Hematopoietic multipotent progenitor cell treated with erythropoietin and hydrocortisone succinate and interleukin-3 and kit ligand, for 17 days (in vitro differentiated cells): Measurements from ENCODE around the gene IQCE.
"Not testable (repeated sequence)": the region's sequence is repeated elsewhere in the genome, so short reads cannot be mapped to it uniquely, and the experiment has no call there.

Experiments used
- DNase-seq: peaks from one replicate; pipeline ENCODE4 v3.0.0-alpha.2; 2015; ENCODE audit warnings: low spot score

Gene IQCE

DNA sequence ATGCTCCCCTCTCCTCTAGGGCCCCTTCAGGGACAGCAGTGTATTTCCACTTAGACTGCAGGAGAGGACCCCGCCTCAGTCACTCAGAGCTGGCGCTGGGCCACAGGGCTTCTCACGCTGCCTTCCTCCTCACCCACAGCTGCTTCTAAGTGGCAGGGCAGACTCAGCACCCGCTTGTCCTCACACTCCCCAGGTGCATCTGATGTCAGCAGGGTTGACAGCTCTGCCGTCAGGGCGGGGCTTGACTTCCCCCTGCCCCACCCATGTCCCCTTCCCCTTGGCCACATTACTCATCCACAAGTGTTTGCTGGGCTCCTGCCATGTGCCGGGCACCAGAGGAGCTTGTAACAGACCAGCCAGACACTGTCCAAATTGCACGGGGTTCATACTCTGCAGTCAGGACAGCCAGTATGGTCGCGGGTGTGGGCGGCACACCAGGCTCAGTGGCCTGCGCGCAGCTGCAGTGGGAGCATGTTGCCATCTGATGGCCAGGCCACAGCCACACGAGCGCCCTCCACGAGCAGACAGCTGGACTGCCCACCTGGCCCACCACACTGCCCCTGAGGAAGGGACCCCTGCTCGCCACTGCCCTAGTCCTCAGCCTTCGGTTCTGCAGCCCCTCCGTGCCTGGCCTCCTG, 43.7 kb downstream of the IQCE start:
- DNase-seq = no peak

DNA sequence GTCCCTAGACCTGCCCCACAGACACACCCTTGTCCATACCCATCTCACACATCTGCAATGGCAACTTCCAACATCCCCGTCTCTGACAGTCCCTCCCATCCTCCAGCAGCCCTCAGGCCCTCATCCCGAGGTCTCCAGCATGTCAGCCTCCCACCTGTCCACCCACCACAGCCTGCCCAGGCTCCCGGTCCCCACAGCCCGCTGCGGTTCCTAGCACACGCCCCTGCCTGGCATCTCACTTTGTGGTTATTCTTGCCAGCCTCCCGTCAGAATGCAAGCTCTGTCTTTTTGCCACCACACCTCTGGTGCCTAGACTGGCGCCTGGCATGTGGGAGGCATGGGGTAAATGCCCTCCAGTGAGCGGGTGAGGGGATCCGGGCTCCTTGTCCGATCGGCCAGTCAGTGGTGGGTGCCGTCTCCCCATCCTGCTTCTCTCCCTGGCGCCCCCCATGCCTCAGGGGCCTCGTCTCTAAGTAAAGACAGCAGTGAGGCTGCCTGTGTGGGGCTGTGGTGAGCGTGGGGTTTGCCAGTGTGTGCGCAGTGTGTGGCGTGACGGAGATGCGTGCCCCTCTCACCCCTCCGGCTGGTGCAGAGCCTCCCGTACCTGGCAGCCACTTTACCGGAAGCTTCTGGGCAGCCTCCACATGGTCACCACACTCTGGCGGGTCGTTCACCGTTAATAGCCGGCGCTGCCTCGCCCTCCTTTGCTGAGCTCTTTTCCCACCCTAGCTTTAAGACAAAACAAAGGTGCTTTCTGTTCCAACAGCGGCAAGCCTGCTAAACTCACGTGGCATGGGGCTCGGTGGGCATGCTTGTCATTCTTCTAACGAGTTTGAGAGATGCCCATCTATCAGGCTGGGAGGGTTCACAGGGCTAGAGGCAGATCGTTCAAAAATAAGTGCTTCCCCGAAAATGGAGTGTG, 44.5 kb downstream of the IQCE start:
- no peak for DNase-seq

DNA sequence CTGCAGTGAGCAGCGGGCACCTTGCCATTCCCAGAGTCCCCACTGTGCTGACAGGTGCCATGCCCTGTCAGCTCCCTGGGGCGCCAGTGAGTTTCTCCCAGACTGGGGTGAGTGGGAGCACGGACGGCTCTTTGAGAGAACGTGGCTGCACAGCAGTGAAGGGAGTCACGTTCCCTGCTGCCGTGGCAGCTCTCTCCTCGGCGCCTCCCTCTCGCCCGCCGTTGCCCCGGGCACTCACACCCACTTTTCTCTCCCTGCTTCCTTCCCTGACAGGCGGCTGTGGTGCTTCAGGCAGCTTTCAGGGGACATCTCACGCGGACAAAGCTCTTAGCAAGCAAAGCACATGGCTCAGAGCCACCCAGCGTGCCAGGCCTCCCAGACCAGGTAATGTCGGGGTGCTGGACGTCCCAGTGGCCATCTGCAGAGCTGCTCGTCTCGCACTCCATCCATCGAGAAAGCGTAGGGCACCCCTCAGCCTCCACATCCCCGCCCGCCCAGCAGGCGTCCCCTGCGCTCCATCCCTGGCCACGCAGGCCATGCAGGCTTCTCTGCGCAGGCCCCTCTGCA, 45.9 kb downstream of the IQCE start:
- no peak for DNase-seq

DNA sequence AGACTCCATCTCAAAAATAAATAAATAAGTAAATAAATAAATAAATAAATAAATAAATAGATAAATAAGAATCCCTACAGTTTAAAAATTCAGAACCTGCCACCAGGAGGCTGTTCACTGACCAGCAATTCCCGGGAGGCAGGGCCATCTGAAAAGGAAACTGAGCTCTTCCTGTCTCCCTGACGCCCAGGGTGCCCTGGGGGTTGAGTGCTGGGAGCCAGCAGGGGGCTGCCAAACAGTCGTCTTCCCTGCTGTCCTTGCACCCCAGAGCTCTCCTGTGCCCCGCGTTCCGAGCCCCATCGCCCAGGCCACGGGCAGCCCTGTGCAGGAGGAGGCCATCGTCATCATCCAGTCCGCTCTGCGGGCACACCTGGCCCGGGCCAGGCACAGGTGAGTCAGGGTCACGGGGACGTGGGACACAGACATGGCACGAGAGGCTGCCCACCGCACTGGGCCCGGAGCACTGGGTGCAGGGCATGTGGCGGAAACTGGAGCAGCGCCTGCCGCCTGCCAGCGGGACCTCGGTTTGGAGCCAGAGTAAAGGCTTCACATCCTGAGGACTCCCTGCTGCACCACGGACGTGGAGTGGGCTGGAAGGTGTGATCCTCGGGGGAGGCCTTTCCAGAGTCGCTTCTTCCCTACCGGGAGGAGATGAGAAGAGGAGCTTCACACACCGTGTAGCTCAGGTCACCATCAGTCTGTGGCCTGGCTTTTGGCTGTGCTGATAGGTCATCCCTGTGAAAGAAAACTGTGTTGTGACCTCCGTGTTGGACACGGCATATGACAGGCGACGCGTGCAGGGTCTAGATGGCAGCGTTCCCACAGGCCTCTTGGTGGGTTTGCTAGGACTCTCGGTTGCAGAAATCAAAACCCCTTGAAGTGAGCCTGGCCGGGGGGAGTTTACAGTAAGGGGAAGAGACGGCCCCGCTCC, 47.1 kb downstream of the IQCE start:
- no peak for DNase-seq

DNA sequence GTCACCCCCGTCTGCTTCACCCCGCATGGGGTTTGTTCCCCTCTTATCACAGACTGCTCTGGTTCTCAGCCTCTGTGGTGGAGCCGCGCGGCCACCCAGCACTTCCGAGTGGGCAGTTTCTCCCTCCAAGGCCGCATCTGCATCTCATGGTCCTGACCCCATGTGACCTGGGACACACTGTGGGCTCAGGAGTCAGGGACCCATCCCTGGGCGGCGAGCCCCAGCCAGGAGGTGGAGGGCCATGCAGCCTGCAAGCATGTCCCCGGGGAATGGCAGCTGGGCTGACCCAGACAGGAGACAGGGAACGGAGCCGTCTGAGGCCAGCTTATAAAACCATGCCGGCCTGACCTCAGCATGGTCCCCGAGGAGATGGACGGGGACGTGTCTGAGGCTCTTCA, 47.8 kb downstream of the IQCE start:
- DNase-seq = no peak

DNA sequence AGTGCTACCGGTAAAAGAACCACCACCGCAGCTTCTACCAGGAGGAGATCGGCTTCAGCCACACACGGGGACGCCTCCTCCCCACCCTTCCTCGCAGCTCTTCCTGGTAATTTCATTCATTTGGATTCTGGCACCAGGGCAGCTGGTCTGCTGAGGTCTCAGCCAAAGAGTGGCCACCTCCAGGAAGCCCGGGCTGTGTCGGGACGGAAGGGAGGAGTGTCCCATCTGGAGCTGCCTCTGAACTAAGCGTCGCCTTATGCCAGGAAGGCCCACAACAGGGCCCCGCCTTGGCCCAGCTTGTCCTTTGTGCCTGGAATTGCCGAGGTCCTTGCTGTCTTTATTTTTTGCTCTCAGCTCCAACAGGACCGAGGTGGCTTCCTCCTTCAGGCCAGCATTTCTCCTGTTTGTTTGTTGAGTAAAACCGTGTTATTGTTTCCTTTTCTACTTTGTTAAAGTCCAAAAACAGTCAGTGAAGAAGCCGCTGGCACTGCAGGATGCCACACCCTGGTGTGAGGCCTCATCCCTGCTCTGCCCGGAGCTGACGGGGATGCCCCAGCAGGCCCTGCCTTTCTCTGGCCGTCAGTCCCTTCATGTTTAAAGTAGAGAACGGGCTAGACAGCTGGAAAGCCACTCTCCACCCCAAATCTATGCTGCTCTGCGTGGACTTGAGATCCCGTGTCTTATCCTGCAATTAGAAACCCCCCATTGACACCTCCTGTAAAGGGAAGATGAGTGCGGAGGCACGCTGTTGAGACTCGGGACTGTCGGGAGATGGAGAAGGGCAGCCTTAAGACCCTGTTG, 48.5 kb downstream of the IQCE start:
- DNase-seq = no peak

DNA sequence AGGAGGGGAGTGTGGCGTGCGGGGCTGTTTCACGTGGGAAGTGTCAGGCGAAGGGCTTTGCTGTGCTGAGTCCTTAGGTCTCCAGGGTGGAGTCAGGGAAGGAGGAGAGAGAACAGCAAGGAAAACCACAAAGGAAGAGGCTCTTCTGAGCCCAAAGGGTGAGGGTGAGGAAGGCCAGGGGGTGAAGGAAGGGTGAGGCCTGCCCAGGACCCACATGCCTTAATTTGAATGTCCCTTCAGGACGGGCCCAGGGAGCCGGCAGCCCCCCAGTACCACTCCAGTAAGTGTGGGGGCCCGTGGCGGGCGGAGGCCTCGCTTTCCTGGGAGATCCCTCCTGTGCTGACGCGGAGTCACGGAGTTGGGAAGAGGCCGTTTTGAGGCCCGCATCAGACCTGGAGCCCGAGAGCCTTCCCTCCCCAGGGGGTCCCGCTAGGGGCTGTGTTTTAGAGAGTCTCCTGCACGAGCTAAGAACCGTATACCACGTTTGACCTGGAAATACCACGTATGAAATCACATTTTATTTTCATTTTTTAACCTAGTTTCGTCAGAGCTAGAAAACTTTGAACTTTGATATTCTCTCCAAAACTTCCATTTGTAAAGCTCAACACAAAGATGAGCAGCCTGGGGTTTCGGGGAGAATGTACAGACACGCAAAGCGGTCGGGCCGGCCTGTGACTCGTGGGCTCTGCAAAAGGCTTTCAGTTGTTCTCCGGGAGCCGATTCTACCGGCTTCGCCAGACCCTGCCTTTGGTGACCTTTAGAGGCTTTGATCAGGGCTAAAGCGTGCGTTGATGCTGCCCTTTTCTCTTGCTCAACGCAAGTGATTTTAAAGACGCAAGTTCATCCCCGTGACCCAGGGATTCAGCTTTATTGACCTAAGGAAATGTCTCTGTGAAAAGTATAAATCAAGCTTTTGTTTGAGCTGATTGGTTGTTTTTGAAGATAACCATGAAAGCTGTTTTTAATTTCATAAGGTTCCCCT, 49.4 kb downstream of the IQCE start:
- no peak for DNase-seq

DNA sequence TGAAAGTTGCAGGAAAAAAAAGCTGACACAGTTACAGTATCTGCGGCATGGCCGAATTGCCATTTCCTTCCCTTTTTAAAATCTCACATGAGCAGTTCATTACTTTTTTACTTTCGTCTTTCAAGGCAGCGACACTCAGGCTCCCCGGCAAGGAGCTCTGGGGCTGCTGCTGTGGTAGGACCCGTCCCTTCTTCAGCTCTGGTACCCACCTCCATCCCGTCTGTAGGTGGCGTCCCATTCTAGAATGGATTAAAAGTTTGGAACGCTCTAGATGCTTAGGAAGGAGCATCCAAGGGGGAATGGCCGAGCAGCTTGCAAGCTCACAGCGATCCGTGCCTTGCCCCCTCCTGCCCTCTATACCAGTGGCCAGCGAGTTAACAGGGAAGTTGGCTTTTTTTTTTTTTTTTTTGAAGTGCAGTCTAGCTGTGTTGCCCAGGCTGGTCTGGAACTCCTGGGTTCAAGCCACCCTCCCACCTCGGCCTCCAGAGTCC, 50.2 kb downstream of the IQCE start:
- no peak for DNase-seq

DNA sequence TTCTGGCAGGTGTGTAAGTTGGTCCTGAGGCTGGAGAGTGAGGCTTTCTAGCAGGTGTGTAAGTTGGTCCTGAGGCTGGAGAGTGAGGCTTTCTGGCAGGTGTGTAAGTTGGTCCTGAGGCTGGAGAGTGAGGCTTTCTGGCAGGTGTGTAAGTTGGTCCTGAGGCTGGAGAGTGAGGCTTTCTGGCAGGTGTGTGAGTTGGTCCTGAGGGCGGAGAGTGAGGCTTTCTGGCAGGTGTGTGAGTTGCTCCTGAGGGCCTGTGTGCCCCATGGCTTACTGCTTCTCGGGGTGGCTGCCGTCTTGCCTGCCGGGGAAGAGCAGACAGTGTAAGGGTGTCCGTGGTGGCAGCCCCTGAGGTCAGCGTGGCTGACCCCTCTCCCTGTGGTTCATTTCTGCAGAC, 50.9 kb downstream of the IQCE start:
- not testable (repeated sequence) for DNase-seq

DNA sequence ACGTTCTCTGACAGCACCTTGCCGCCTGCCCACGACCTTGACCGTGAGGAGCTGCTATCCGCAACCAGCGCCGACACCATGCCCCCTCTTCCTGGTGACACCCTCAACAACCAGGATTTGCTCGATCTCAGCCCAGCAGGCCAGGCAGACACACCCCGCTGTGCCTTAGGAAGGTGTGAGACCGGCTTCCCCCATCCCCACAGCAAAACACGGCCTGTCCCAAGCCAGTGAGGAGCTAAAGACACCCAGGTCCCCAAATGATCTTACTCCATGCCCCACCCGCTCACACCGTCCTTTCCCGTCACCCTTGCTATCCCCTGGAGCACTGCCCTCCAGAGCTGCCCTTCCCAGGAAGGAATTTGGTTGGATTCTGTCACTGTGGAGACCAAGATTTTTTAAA, 51.7 kb downstream of the IQCE start:
- no peak for DNase-seq

DNA sequence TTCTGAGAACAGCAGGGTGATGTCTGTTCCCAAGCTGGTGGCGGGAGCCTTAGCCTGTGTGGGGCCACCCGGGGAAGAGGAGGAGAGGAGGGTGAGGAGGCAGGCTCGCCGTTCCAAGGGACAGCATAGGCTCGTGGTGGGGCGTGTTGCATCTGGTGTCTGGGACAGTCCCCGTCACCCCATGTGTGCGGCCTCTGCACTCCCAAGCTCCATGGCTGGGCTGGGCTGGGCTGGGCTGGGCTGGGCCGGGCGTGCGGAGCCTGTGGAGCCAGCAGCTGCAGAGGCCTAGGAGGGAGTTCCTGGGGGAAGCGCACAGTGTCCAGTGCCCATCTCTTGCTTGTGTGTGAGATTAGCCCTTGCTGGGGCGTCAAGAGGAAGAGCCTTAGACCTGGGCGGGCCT, 52.1 kb downstream of the IQCE start:
- DNase-seq = no peak

DNA sequence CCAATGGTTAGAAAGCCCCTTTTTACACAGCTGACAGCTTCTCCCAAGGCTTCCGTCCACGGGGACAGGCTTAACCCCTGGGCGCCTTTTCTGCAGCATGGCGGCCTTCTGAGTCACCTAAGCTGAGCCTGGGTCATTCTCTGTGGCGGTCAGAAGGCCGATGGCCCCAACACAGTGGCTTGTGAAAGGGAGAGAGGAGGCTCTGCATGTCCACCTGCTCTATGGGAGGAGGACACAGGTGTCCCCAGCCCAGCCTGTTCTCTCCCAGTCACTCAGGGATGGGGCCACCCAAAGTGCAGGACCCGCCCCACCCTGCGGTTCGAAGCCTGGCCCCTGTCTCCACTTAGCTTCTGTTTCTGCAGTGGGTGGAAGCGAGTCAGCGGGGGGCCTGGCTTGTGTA, 52.6 kb downstream of the IQCE start:
- no peak for DNase-seq

DNA sequence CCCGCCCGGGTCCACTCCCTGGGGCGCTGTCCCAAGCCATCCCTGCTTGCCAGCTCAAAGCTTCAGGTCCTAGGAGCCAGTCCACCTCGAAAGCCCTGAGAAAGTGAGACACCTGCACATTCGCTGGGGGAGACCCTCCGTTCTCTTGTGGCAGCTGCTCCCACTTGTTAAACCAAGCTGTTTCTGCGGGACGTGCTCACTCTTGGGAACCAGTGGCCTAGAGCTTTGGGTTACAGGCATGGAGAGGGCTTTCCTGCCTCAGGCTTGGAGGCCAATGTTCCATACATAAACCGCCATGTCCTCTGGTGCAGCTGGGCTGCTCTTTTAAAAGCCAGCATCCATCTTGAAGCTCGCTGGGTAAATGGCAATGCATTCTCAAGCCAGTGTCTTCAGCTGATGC, 53.1 kb downstream of the IQCE start:
- DNase-seq = no peak

DNA sequence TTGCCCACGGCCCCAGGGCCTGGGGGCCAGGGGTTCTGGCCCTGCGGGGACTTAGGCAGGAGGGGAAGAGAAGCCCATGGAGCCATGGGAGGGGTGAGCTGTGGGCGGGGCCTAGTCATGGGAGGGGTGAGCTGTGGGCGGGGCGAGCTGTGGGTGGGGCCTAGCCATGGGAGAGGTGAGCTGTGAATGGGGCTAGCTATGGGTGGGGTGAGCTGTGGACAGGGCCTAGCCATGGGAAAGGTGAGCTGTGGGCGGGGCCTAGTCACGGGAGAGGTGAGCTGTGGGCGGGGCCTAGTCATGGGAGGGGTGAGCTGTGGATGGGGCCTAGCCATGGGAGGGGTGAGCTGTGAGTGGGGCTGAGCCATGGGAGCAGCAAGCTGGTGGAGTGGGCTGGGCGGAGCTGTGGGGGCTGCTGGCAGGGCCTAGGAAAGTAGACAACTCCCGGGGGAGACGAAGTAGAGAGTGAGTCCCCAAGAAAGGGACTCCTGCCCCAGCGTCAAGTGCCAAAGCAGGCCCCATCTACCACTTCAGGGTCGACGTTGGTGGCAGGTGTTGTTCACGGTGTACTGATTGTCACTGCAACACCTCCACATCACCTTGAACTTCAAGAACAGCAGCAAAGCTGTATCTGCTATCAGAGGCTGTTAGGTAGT, 53.8 kb downstream of the IQCE start:
- DNase-seq = peak; percentile 10

DNA sequence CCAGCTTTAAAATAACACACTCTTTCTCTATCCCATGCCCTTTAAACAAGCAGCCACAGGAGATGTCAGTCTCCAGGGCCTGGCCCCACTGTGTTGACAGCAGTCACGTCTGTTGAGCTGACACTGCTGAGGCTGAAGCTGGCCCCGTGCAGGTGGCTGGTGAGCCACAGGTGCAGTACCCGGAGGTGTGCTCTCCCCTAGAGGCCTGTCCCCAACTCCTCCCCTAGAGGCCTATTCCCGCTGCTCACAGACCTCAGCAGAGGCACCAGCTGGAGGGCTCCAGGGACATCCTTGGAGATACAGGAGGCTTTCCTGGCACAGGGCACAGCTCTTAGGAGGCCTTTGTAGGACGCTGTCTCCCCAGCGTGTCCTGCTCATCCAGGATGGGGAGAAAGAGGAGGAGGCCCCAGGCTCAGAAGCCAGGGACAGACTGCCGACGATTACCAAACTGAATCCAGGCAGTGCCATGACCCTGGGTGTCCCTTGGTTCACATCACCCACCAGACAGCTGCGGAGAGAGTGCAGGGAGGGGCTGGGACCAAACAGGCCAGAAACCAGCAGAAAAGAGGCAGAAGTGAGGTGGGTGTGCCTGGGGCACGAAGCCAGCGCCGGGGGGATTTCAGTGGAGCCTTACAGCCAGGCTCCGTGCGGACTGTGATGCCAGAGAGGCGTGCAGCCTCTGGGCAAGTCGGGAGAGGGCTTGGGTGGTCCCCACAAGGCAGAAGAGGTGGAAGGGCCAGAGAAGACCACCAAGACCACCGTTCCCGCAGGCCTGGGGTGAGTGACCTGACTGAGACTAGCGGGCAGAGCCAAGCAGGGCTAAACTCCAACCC, 54.5 kb downstream of the IQCE start:
- DNase-seq = no peak

DNA sequence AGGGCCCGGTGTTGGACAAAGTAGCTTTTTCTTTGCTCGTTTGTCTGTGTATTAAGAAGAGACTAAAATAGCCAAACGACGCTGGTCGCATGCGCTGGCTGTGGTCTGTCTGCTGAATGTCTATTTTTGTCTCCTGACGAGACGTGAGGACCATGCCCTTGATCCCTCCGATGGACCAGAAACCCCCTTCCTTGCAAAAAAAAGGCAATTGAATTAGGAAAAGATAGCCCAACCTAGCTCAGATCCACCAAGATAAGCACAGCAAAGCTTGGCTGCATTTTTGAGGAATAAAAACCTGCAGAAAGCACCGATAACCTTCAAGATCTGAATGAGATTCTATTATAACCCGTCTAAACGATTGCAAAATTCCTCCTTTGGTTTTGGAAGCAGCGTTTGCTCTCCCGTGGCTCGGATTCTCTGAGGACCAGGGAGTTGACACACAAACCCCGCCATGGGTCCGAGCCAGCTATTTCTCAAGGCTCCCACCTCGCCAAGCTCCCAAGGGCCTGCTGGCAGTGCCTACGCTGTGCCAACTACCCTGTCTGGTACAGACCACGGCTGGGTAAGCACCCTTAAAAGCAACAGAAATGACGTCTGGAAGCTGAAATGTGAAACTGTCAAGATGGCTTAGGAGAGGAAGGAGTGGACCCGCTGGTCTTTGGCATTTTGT, 55.3 kb downstream of the IQCE start:
- DNase-seq = no peak

DNA sequence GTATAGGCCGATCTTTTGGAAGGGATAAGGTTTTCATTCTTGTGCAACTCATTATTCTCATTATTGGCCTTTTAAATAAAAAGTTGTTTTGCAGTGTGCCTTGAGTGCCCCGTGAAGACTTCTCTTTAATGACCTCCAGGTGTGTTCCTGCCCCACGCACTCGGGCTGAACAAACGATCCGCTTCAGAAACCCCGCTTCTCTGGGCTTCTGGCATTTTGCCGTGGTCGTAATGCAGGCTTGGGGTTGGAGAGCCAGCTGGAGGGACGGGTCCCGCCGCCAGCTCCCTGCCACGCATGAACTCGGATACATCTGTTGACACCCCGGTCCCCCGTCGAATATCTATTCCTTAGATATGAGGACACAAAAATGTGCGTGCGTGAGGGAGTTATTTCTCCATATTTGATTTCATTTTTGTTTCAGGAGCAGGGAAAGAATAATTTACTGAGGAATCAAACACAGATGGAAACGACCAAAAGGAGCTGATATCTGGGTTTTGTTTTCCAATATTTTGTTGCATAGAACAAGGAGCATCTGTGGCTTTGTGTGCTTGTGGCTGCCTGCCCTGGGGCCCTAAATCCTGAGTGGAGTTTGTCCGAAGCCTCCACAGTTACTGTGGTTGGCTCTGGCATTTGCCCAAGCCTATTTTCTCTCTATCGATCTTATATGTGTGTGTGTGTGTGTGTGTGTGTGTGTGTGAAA, 56.0 kb downstream of the IQCE start:
- no peak for DNase-seq
